AG04449 (cell line): ENCODE data around the gene PIP4K2B.

ENCODE experiments used
- CTCF ChIA-PET: fragments of 350-600 bp; formaldehyde crosslinking; extraction: SDS; loops from one replicate; lab custom pipeline; 2021; ENCODE audit warnings: antibody characterized with exemption; lab: Yijun Ruan, JAX
- POLR2A ChIA-PET: fragments of 400-600, 350-600 bp; formaldehyde crosslinking; extraction: SDS; loops from one replicate; lab custom pipeline; 2020; ENCODE audit warnings: antibody characterized with exemption, inconsistent platforms; lab: Yijun Ruan, JAX
- DNase-seq: peaks from one replicate; pipeline ENCODE4 v3.0.0-alpha.2; 2010; ENCODE audit warnings: low read depth, low spot score
- H3K4me3 ChIP-seq: 2 replicates; pipeline ENCODE4 v1.5.1; 2011; ENCODE audit warnings: low read depth, mild to moderate bottlenecking, control low read depth, low read length
- CTCF ChIP-seq: IDR thresholded peaks from one replicate; pipeline ENCODE4 v1.5.1; 2011; ENCODE audit warnings: mild to moderate bottlenecking, moderate library complexity, low read length, control low read depth, inconsistent platforms; ENCODE audit not compliant: insufficient read depth; ENCODE audit errors: missing control alignments

PIP4K2B gene

GRCh38 chr17:38766341-38766740 is 33.0 kb downstream of the PIP4K2B start:
- POLR2A ChIA-PET: no interaction called here
- no peak for DNase-seq
- no peak for TF ChIP-seq CTCF
- CTCF ChIA-PET: no interaction called here
- no peak overlapping the region for H3K4me3 ChIP-seq

GRCh38 chr17:38762231-38762630 is 37.1 kb downstream of the PIP4K2B start:
- ChIA-PET POLR2A (no interaction called here), CTCF (interaction anchor here (1.0 to 1.6 kb wide), 6 partner anchors 10 to 86 kb away, joined by 3 to 5 read pairs (median 4); no protein-coding TSS in a partner anchor)
- TF ChIP-seq CTCF: no peak

GRCh38 chr17:38761612-38762011 is 37.7 kb downstream of the PIP4K2B start:
- no peak overlapping the region for H3K4me3 ChIP-seq
- DNase-seq: no peak
- ChIA-PET POLR2A (no interaction called here), CTCF (interaction anchor here (1.0 to 1.4 kb wide), 6 partner anchors 10 to 107 kb away, joined by 3 to 5 read pairs (median 4); no protein-coding TSS in a partner anchor)
- peak; percentile 55 for TF ChIP-seq CTCF

More at GRCh38 chr17:38762231-38762630, 37.1 kb downstream of the PIP4K2B start:
- H3K4me3 ChIP-seq: no peak overlapping the region
- no peak for DNase-seq

GRCh38 chr17:38753071-38753506 is 46.3 kb downstream of the PIP4K2B start:
- TF ChIP-seq CTCF: no peak
- peak overlapping the region; percentile 100 for H3K4me3 ChIP-seq
- CTCF ChIA-PET: interaction anchor here (1.4 kb wide), 1 partner anchor 17 kb away, joined by 5 read pairs; no protein-coding TSS in a partner anchor
- DNase-seq: no peak
- POLR2A ChIA-PET: no interaction called here

- POLR2A ChIA-PET: interaction anchor here (0.7 to 3.7 kb wide), 4 partner anchors 17 to 153 kb away, joined by 3 to 19 read pairs (median 3); partner anchors contain the start of gene LASP1
- peak within 1 kb of the TSS; percentile 100 for H3K4me3 ChIP-seq
- CTCF ChIA-PET: interaction anchor here (0.9 to 1.2 kb wide), 5 partner anchors 9 to 75 kb away, joined by 3 to 9 read pairs (median 4); no protein-coding TSS in a partner anchor
- peak; percentile 97 for DNase-seq
- TF ChIP-seq CTCF: no peak
These were observed 46.9 kb downstream of the PIP4K2B start, which contains the start of gene PSMB3 for GRCh38 chr17:38752308-38753070. Gene PSMB3, plus strand, starts transcription at chr17:38752741. Its CDS starts 86 bp downstream, at chr17:38752827.

GRCh38 chr17:38751808-38752307 is 47.5 kb downstream of the PIP4K2B start:
- ChIA-PET POLR2A (interaction anchor here (0.7 to 3.7 kb wide), 5 partner anchors 13 to 154 kb away, joined by 3 to 19 read pairs (median 3); partner anchors contain the start of gene LASP1), CTCF (interaction anchor here (0.9 to 1.2 kb wide), 5 partner anchors 10 to 74 kb away, joined by 3 to 9 read pairs (median 4); no protein-coding TSS in a partner anchor)
- TF ChIP-seq CTCF: no peak
- peak; percentile 38 for DNase-seq
- H3K4me3 ChIP-seq: peak overlapping the region; percentile 100
